ENCODE data around the gene SLC28A3. TPM values are rescaled to one million over a fixed set of nuclear protein-coding genes. Genes with fewer than 3 reads are reported as not detected.

The SLC28A3 gene
- total RNA-seq, 2 donors from 2014 or later = 0.11 TPM; not detected in 1

DNA sequence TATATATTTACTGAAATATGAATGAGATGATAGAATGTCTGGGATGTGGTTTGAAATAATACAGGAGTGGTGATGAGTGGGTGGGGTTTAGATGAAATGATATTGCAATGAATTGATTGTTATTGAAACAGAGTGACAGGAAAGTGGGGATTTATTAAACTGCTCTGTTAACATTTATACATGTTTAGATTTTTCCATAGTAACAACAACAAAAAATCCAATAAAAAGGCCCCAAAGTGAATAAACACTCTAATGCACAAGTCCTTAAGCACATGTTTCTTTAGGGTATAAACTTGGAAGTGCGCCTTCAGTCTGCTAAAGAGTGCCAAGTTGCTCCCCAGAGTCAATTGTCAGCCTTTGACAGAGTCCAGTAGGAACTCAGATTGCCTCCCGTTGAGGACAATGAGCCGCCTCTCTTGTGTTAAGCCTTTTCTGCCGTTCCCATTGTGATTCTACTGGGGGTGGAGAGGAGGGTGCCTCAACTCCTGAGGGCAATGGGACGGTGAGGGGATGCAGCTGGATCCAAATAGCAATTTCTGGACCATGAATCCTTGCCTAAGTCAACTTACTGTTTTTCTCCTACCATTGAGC lies 112.3 kb downstream of the SLC28A3 start:
- Histone ChIP-seq H3K4me1 (ENCODE audit: control insufficient read depth, insufficient read depth, low read length) (peaks cover 31% of the 10 kb centered on the region), H3K36me3 (ENCODE audit: control insufficient read depth, insufficient read depth, low read length) (no peaks in the 10 kb centered on the region), H3K27me3 (ENCODE audit: control insufficient read depth, insufficient read depth, low read length, poor library complexity, severe bottlenecking) (no peaks in the 10 kb centered on the region), H3K4me3 (ENCODE audit: low read length) (no peak overlapping the region), H3K9ac (ENCODE audit: extremely low read depth, low read length, poor library complexity, severe bottlenecking) (no peak overlapping the region), H3K9me3 (ENCODE audit: control insufficient read depth, low read length) (no peaks in the 10 kb centered on the region), H3K27ac (ENCODE audit: low read depth, low read length) (no peak overlapping the region)
- Mint-ChIP-seq H3K36me3 (ENCODE audit: low read depth) (no peaks in the 10 kb centered on the region), H3K9me3 (peaks cover 5% of the 10 kb centered on the region), H3K4me1 (peaks cover 59% of the 10 kb centered on the region), H3K27ac (peak overlapping the region; percentile 89), H3K4me3 (no peak overlapping the region), H3K27me3 (ENCODE audit: insufficient read depth) (no peaks in the 10 kb centered on the region)
- WGBS, 2 experiments (ENCODE audit: insufficient coverage in 1 of 2, insufficient read length in 1 of 2) = 18 to 21% methylated on average over 5 of the region's 5 CpGs
- DNase-seq = peak; percentile 75
- TF ChIP-seq, protein P1, sequence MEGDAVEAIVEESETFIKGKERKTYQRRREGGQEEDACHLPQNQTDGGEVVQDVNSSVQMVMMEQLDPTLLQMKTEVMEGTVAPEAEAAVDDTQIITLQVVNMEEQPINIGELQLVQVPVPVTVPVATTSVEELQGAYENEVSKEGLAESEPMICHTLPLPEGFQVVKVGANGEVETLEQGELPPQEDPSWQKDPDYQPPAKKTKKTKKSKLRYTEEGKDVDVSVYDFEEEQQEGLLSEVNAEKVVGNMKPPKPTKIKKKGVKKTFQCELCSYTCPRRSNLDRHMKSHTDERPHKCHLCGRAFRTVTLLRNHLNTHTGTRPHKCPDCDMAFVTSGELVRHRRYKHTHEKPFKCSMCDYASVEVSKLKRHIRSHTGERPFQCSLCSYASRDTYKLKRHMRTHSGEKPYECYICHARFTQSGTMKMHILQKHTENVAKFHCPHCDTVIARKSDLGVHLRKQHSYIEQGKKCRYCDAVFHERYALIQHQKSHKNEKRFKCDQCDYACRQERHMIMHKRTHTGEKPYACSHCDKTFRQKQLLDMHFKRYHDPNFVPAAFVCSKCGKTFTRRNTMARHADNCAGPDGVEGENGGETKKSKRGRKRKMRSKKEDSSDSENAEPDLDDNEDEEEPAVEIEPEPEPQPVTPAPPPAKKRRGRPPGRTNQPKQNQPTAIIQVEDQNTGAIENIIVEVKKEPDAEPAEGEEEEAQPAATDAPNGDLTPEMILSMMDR (conservative IDR thresholded peaks at IDR 0.05) = no peak

DNA sequence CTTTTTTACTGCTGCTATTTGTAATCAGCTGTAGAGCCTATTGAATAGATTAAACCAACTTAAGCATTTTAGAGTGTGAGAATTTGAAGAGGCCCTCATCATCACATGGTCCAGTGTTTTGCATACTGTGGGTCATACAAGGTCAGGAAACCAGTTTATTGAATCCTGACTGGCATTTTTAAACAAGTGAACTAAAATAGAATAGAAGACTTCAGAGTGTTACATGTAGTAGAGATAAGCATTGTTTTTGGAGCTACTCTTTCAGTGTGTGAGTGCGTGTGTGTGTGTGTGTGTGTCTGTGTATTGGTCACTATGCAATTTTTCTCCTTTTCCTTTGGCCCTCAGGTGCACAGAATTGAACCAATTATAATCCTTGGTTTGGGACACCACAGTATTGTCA lies 114.4 kb downstream of the SLC28A3 start:
- Histone ChIP-seq H3K27me3 (ENCODE audit: control insufficient read depth, insufficient read depth, low read length, poor library complexity, severe bottlenecking) (no peaks in the 10 kb centered on the region), H3K27ac (ENCODE audit: low read depth, low read length) (no peak overlapping the region), H3K4me3 (ENCODE audit: low read length) (no peak overlapping the region), H3K9me3 (ENCODE audit: control insufficient read depth, low read length) (peaks cover 15% of the 10 kb centered on the region), H3K36me3 (ENCODE audit: control insufficient read depth, insufficient read depth, low read length) (no peaks in the 10 kb centered on the region), H3K9ac (ENCODE audit: extremely low read depth, low read length, poor library complexity, severe bottlenecking) (no peak overlapping the region), H3K4me1 (ENCODE audit: control insufficient read depth, insufficient read depth, low read length) (peaks cover 23% of the 10 kb centered on the region)
- Mint-ChIP-seq H3K9me3 (peaks cover 25% of the 10 kb centered on the region), H3K4me3 (no peak overlapping the region), H3K4me1 (peaks cover 48% of the 10 kb centered on the region), H3K27ac (no peak overlapping the region), H3K27me3 (ENCODE audit: insufficient read depth) (peaks cover 1% of the 10 kb centered on the region), H3K36me3 (ENCODE audit: low read depth) (no peaks in the 10 kb centered on the region)
- 100% methylated on average over 1 of the region's 1 CpG; no CpG with 5 or more reads in 1 of the 2 experiments for WGBS, 2 experiments (ENCODE audit: insufficient coverage in 1 of 2, insufficient read length in 1 of 2)
- TF ChIP-seq, protein P1 (conservative IDR thresholded peaks at IDR 0.05) = no peak
- DNase-seq = no peak
